Activated CD4-positive, alpha-beta T cell treated with anti-CD3 and anti-CD28 coated beads, Interleukin-2, Interleukin-4, amounts not matched to agents 100 ng/mL and 50 ng/mL, durations not matched to agents 16 hours and 8 hours (primary cell): ENCODE measurements around the gene NUDC.
"Not testable (repeated sequence)": the region's sequence is repeated elsewhere in the genome, so short reads cannot be mapped to it uniquely, and the experiment has no call there.

Experiments used
- DNase-seq: peaks from one replicate; pipeline ENCODE4 v3.0.0-alpha.2; 2020; ENCODE audit warnings: low spot score

NUDC gene

GRCh38 chr1:26951821-26952497 is 30.4 kb downstream of the NUDC start:
- no peak for DNase-seq

DNA sequence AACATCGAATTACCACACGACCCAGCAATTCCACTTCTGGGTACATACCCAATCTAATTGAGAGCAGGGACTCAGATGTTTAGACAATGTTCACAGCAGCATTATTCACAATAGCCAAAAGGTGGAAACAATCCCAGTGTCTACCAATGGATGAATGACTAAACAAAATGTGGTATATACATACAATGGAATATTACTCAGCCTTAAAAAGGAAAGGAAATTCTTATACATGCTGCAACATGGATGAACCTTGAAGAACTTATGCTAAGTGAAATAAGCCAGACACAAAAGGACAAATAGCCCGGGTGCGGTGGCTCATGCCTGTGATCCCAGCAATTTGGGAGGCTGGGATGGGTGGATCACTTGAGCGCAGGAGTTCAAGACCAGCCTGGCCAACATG is 31.8 kb downstream of the NUDC start:
- no peak for DNase-seq

- no peak for DNase-seq
Observed at GRCh38 chr1:26956321-26956720, 34.8 kb downstream of the NUDC start.

DNA sequence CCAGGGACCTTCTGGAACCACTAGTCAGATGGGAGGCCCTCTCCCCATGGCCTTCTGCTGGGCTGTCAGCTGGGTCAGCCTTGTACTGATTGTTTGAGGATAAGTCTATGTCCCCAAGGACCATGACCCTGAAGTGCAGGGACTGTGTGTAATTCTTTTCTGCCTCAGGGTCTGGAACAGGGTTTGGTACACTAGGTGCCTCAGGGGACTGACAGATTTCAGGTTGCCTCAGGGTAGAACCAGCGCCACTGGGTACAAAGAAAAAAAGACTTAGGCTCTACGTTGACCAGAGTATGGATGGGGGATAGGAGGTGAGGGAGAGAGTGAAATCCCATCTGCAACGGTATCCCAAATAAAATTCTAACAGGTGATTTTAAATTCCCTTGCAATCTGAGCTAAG is 35.8 kb downstream of the NUDC start:
- DNase-seq, result no peak

DNA sequence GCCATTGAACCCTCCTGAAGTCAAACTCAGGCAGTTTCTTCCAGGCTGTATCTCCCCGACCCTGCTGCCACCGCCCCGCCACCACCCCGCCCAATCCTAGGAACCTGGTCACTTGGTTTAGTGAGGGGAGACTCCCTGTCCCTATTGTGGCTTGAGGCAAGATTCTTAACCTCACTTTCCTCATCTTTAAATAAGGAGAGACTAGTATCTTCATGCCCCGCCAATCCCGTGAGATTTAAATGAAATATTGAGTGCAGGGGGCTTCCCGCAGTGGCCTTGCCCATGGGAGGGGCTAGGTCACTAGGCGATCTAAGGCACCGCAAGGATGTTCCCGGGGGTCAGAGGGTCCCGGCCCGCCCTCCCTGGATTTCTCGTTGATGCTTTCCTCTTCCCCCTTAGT is 37.7 kb downstream of the NUDC start:
- DNase-seq, result no peak

DNA sequence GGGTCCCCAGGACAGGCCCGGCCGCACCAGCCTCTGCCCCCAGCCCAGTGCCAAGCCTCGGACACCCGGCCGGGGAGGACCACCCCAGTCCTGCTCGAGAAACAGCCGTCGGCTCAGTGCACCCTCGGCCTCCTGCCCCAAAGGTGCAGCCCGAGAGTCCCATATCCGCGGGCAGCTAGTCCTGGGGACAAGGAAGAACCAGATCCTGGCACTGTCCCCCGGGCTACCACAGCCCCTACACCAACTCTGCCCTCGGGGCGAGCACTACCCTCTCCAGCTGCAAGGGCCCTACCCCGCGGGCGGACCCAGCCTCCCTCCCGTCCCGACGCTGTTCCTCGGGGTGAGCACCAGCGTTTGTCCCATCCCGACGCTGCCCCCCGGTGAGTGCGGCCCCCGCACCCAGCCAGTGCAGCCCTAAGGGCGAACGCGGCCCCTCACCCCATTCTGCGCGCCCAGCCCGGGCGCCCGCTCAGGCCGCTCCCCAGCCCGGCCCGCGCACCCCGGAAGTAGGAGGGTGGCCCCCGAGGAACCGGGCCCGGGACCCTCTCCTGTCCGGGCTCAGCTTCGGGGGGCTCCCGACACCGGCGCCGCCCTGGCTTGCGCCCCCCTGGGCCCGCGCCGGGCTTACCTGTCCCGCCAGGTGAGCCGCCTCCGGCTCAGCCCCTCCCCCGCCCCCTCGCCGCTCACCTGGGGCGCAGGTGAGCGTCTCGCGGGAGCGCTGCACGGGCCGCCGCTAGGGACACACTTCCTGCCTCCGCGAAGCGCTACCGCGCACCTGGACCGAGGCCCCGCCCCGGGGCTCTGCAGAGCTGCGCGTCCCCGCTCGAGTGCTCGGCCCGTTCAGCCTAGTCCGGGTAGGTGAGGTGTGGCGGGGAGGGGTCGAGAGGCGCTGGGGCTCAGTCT is 38.4 kb downstream of the NUDC start, which contains the start of gene KDF1:
TSS of gene KDF1 (minus strand) at position 747 of the 903 bp plus-strand sequence. CDS start 8,088 bp downstream, outside the sequence.
- DNase-seq, result no peak

DNA sequence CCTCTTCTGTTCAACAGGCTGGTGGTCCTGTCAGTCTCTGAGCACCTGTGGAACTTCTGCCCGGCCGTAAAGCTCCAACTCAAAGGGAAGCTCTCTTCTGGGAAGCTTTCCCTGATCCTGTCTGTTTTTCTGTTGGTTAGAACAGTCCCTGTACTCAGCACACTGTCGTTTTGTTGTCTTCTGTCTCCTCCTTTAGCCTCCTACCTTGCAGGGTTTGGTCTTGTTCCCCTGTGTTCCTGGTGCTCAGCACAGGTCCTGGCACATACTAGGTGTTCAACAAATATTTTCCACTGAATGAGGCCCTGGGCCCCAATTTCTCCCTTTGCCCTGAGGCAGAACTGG is 39.1 kb downstream of the NUDC start:
- no peak for DNase-seq

DNA sequence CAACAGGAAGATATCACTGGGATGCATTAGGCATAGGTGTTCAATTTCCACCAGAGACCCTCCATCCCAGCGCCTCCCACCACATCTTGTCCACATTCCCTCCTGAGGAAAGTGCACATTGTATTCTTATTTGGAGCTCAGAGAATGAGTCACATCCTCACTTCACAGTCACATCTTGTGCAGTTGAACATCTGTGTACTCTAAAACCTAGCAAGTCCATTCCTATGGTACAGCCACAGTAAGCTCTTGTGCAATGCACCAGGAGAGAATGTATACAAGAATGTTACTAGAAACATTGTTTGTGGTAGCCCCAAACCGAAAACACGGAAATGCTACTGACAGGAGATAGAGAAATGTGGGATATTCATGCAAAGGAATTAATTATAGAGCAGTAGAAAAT is 40.3 kb downstream of the NUDC start:
- DNase-seq, result peak; percentile 6

GRCh38 chr1:26965213-26965612 is 43.7 kb downstream of the NUDC start:
- no peak for DNase-seq

- no peak for DNase-seq
Observed at GRCh38 chr1:26965628-26966027, 44.1 kb downstream of the NUDC start.

DNA sequence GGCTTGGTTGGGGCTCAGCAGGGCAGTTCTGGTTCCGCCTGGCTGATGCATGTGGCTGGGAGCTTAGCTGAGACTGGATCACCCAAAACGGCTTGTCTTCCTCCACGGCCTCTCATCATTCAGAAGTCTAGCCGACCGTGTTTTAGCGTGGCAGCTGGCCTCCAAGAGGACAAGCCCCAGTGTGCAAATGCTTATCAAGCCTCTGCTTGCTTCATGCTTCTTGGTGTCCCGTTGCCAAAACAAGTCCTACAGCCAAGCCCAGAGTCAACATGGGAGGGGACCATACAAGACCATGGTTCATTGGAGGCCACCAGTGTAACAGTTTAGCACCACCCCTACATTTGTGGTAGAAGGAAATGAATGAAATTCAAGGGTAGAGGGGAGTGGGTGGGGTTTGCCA is 49.3 kb downstream of the NUDC start:
- DNase-seq, result no peak

- no peak for DNase-seq
Observed at GRCh38 chr1:26971590-26971989, 50.0 kb downstream of the NUDC start.

- DNase-seq, result no peak
Observed at GRCh38 chr1:26972390-26972789, 50.8 kb downstream of the NUDC start.

DNA sequence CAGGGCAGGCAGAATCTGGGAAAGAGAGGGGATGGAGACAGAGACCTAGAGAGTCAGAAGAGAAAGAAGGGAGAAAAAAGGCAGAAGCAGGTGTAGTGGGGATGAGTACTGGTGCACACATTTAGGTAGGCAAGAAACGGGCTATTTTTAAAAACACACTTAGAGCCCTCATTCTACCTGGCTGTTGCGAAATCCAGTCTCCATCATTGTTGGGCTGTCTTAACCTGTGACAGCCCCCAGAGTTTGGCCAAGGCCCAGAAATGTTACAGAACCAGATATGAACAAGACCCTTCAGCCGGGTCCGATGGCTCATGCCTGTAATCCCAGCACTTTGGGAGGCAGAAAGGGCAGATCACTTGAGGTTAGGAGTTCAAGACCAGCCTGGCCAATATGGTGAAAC is 51.3 kb downstream of the NUDC start:
- no peak for DNase-seq

DNA sequence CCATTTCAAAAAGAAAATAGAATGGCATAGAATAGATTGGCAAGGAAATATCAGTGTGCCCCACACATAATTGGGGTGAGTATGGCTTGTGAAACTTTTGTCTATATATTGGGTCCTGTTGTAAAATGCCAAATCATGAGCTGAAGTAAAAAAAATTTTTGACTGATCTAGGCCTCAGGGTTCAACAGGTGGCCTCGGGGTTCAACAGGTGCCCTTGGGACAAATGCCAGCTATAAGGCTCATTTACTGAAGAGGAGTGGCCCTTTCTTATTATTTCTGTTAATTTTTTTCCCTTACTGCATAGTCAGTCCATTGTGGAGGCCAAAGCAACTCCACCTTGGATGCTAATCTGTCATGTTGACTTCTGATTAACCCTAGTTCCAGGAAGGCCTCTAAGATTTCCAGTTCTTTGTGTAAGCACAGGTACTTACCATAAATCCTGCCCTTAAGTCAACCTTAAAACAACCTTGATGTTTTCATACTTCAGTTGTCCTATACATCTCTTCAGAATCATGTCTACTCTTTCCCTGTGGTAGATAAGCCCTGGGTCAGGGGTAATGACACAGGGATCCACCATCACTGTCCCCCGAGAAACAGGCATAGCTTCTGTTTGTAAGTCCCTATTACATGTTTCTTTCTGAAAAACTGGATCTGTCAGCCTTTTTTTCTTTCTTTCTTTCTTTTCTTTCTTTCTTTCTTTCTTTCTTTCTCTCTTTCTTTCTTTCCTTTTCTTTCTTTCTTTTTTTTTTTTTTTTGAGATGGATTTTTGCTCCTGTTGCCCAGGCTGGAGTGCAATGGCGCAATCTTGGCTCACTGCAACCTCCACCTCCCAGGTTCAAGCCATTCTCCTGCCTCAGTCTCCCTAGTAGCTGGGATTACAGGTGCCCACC is 55.3 kb downstream of the NUDC start:
- no peak for DNase-seq

- no peak for DNase-seq
Observed at GRCh38 chr1:26978901-26979300, 57.4 kb downstream of the NUDC start.

DNA sequence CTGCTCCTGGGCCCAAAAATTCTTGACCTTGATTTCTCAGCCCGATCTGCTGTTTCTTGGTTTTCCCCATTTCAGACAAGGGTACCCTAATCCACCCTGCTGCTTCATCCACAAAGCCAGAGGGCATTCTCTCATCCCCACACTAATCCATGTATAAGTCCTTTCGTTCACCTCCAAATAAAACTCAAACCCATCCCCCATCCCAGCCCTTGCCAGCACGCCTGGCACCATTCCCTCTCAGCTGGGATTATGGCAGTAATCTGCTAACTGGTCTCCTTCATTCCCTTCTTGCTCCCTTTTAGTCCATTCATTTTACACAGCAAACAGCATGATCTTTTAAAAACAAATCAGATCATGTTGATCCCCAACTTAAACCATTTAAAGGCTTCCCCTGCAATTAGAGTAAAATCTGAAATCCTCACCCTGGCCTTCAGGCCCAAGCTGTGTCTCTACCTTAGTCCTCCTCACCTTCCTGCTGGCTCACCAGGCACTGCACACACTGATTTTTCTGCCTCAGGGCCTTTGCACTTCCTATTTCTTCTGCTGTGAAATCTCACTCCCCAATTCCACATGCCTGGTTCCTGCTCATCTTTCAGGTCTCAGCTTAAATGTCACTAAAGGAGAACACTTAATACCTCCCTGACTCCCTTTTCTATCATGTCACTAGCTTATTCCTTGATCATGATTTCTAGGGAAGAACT is 59.8 kb downstream of the NUDC start:
- DNase-seq, result no peak

DNA sequence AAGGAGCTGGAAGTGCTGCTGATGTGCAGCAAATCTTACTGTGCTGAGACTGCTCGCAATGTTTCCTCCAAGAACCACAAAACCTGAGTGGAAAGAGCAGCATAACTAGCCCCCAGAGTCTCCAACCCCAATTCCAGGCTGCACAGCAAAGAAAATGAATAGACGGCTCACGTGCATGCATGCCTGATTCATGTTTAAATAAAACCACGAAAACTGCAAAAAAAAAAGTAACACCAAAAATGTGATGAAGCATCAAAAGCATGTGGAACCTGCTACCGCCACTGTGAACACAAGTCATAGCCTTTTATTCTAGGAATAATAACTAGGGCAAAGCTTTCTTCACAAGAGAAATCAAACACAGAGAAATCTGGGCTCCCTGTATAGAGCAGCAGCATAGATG is 62.3 kb downstream of the NUDC start:
- DNase-seq, result no peak

DNA sequence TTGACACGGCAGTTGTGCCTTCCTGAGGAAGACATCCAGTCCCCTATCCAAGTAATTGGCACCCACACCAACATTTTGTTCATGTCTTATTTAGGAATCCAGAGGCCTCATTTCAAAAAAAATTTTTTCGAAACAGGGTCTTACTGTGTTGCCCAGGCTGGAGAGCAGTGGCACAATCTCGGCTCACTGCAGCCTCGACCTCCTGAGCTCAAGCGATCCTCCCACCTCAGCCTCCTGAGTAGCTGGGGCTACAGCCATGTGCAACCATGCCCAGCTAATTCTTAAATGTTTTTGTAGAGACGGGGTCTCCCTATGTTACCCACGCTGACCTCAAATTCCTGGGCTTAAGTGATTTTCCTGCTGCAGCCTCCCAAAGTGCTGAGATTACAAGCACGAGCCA is 62.7 kb downstream of the NUDC start:
- DNase-seq, result no peak

DNA sequence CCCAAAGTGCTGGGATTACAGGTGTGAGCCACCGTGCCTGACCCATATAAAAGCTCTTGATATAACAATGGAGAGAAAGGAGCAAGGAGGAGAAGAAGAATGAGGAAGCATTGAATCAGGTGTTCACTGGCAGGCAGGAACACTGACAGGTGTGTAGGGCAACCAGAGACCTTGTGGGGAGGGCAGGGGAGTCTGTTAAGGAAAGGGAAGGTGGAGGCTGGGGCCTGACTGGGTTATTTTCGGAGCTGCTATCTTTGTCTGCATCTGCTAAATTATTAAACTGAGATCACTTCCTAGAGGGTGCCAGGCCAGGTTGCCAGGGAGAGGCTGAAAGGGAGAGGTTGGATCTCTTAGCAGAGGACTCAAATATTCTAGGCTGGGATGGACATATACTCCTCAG is 65.1 kb downstream of the NUDC start:
- DNase-seq, result no peak

DNA sequence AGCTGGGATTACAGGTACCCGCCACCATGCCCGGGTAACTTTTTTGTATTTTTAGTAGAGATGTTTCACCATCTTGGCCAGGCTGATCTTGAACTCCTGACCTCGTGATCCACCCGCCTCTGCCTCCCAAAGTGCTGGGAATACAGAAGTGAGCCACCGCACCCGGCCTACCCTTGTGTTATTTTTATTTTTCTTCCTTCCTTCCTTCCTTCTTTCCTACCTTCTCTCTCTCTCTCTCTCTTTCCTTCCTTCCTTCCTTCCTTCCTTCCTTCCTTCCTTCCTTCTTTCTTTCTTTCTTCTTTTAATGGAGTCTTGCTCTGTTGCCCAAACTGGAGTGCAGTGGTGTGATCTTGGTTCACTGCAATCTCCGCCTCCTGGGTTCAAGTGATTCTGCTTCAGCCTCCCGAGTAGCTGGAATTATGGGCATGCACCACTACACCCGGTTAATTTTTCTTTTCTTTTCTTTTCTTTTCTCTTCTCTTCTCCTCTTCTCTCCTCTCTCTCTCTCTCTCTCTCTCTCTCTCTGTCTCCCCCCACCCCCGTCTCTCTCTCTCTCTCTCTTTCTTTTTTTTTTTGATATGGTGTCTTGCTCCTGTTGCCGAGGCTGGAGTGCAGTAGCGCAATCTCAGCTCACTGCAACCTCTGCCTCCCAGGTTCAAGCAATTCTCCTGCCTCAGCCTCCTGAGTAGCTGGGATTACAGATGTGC is 68.0 kb downstream of the NUDC start:
- not testable (repeated sequence) for DNase-seq
